Measurements from ENCODE around the gene CST11.

The CST11 gene

GRCh38 chr20:23453549-23454543 is 1.2 kb upstream of the CST11 start:
- no peak for DNase-seq (ENCODE audit: low spot score)

GRCh38 chr20:23451956-23452487 is 654 bp downstream of the CST11 start:
- no peak for DNase-seq (ENCODE audit: low spot score)

GRCh38 chr20:23450877-23451276 is 1.8 kb downstream of the CST11 start:
- no peak for DNase-seq (ENCODE audit: low spot score)

GRCh38 chr20:23449421-23449820 is 3.3 kb downstream of the CST11 start:
- DNase-seq (ENCODE audit: low spot score) = no peak

- DNase-seq (ENCODE audit: low spot score) = no peak
These were observed 4.5 kb downstream of the CST11 start for GRCh38 chr20:23448167-23448566.

GRCh38 chr20:23446505-23446904 is 6.2 kb downstream of the CST11 start:
- peak; percentile 88 for DNase-seq (ENCODE audit: low spot score)

- DNase-seq (ENCODE audit: low spot score) = no peak
These were observed 7.0 kb downstream of the CST11 start for GRCh38 chr20:23445596-23446217.

GRCh38 chr20:23444859-23445258 is 7.8 kb downstream of the CST11 start:
- no peak for DNase-seq (ENCODE audit: low spot score)

GRCh38 chr20:23442436-23442835 is 10.2 kb downstream of the CST11 start:
- no peak for DNase-seq (ENCODE audit: low spot score)

- DNase-seq (ENCODE audit: low spot score) = peak; percentile 86
These were observed 10.8 kb downstream of the CST11 start for GRCh38 chr20:23441850-23442313.

- DNase-seq (ENCODE audit: low spot score) = no peak
These were observed 12.7 kb downstream of the CST11 start for GRCh38 chr20:23440004-23440403.

GRCh38 chr20:23438661-23439060 is 14.0 kb downstream of the CST11 start:
- DNase-seq (ENCODE audit: low spot score) = no peak

- no peak for DNase-seq (ENCODE audit: low spot score)
These were observed 15.4 kb downstream of the CST11 start for GRCh38 chr20:23437126-23437899.

- no peak for DNase-seq (ENCODE audit: low spot score)
These were observed 16.0 kb downstream of the CST11 start for GRCh38 chr20:23436681-23437080.

- DNase-seq (ENCODE audit: low spot score) = peak; percentile 28
These were observed 16.8 kb downstream of the CST11 start for GRCh38 chr20:23435626-23436539.

GRCh38 chr20:23434521-23435313 is 18.0 kb downstream of the CST11 start:
- no peak for DNase-seq (ENCODE audit: low spot score)

- no peak for DNase-seq (ENCODE audit: low spot score)
These were observed 19.0 kb downstream of the CST11 start for GRCh38 chr20:23433628-23434027.

GRCh38 chr20:23425129-23425528 is 27.5 kb downstream of the CST11 start:
- no peak for DNase-seq (ENCODE audit: low spot score)

- peak; percentile 93 for DNase-seq (ENCODE audit: low spot score)
These were observed 31.4 kb downstream of the CST11 start, which contains the start of gene NAPB for GRCh38 chr20:23420943-23421931. Gene NAPB, minus strand, starts transcription at chr20:23421488. Its CDS starts 86 bp downstream, at chr20:23421402.

Measured in pons (tissue), 1 donor.